Stimulated activated CD8-positive, alpha-beta memory T cell treated with anti-CD3 and anti-CD28 coated beads, Interleukin-7, amount 100 ng/mL, for 4 hours (primary cell): Measurements from ENCODE around the gene MRTFA.

Experiments used
- DNase-seq, 2 donors: peaks; one replicate each; pipeline ENCODE4 v3.0.0-alpha.2; 2020; ENCODE audit warnings: low read depth in 2 of 2

Gene MRTFA

DNA sequence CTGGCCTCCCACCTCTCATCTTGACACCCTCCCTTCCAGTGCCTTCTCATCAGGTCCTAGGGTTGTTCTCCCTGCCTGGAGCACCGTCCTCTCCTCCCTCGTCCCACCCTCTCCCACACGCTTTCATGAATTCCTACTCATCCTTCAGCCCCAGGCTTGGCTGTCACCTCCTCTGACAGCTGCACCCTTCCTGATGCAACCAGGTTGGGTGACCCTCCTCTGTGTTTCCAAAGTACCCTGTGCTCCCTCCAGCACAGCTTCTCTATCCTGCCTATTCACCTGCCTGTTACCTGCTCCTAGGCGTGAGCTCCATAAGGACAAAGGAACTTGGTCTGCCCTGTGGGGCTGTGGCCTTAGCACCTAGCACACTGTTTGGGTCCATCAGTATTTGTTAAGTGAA, 207.7 kb downstream of the MRTFA start:
- DNase-seq: no peak

GRCh38 chr22:40426594-40427333, 209.8 kb downstream of the MRTFA start:
- no peak for DNase-seq

DNA sequence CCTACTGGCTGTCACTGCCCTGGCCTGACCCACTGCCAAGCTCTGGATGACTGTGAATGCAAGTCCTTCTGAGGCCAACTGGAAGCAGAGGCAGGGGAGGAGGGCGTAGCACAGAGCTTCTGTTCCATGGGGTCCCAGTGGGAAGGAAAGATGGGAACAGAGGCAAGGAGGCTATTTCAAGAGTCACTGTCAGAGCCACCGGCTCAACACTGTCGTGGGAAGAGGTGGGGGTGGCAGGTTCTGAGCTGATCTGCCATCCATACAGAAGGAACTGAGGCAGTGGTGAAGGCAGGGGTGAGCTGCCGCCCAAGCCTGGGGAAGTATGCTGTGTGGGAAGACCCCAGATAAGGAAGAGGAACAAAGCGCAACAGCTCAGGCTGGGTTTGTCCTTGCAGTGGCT, 211.4 kb downstream of the MRTFA start:
- DNase-seq: no peak

GRCh38 chr22:40423882-40424640, 212.5 kb downstream of the MRTFA start:
- DNase-seq: no peak

DNA sequence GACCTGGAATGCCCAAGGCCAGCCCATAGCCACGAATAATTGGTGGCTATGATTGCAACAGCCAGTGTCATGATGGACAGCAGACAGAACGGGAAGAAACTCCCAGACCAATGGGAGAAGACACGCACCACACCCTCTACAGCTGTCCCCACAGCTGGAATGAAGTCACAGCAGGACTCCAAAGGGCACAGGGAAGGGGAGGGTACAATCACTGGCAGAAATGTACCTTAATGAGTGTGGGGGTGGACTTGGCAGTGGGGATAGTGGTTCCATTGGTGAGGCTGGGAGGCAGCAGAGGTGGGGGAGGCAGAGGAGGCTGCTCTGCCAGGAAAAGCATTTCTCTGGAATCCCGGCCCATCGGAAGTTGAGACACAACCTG, 213.2 kb downstream of the MRTFA start:
- no peak for DNase-seq

DNA sequence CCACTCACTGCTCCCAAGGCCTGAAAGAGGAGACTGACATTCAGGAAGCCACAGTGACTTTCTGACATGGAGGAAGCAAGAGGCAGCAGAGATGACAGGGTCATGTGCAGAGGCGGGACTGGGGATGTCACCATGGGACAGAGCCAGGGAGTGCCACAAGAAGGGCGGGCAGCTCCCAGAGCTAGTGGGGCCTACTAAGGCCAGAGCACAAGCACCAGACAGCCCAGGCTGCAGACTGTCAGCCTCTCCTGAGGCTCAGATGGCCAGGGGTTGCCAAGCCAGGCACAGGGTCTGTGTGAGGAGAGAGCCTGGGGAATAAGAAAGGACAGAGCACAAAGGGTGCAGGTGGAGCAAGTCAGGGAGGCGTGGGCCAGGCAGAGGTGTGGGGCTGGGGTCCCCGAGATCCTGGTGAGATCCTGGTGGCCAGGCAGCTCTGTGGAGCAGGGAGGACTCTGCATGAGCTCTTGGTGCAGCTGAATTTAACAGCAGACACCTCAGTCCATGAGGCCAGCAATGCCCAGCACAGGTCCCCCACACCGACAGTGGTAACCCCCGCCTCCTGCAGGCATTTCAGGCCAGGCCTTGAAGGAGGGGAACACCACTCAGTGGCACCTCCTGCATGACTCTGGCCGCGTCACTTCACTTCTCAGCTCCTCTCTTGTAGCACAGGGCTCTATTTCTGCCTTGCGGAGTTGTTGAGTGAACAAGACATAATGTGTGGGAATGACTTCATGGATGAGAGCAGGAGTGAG, 213.8 kb downstream of the MRTFA start:
- no peak for DNase-seq

- no peak for DNase-seq
Observed at GRCh38 chr22:40421941-40422340, 214.6 kb downstream of the MRTFA start.

DNA sequence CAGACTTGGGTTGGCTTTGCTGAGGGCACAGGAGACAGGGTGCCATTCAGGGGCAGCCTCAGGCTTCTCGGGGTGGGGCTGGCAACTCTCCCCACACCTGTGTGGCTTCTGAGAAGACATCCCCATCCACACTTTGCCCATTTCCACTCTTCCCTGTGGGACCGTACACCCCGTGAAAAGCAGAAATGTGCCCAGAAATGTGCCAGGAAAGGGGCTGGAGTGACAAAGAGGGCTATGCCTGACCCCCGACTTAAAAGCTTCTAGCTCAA, 215.5 kb downstream of the MRTFA start:
- no peak for DNase-seq

DNA sequence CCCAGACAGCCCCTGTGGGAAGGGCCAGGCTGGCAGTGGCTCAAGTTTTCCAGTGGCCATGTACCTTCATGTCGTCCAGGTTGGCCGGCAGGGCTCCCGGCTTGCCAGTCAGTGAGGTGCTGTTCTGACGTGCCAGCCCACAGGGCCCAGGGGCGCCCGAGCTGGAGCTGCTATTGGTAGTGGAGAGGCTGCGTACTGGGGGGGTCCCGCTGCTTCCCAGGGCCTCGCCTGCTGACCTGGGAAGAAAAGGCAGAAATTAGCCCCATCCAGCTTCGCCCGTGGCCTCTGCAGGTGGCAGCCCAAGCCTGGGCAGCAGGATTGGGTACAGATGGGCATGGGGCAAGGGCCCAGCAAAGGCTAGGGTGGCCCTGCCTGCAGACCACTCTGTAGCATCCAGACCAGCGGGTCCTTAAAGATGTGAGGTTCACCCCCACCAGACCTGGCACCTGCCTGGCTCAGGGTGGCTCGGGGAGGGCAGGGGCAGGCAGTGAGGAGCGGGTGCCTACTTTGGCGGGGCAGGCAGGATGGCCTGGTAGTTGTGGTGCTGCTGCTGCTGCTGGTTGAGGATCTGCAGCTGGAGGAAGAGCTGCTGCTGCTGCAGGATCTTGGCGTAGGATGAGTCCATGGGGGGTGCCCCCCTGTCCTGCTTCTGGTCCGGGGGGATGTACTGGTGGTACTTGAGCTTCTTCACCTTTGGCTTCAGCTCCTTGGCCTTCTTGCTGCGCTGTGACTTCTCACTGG, 216.0 kb downstream of the MRTFA start:
- no peak for DNase-seq

GRCh38 chr22:40419718-40420117, 216.8 kb downstream of the MRTFA start:
- DNase-seq: no peak

GRCh38 chr22:40418366-40419201, 217.9 kb downstream of the MRTFA start:
- no peak for DNase-seq

DNA sequence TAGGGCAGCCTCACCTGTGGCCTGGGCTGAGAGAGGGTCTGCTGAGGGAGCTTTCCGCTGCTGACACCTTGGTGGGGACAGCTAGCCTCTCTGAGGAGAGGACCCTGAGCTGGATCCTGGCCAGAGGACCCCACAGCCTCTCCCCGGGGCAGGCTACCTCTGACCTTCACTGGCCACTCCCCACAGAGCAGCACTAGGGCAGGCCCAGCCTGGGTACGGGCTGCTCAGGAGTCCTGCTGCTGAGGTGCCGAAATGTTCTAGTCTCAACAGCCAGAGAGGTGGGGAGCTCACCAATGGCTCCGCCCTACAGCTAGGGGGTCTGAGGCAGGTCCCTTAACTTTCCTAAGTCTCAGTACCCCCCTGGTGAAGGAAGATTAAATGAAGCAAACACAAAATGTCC, 218.6 kb downstream of the MRTFA start:
- DNase-seq: no peak

DNA sequence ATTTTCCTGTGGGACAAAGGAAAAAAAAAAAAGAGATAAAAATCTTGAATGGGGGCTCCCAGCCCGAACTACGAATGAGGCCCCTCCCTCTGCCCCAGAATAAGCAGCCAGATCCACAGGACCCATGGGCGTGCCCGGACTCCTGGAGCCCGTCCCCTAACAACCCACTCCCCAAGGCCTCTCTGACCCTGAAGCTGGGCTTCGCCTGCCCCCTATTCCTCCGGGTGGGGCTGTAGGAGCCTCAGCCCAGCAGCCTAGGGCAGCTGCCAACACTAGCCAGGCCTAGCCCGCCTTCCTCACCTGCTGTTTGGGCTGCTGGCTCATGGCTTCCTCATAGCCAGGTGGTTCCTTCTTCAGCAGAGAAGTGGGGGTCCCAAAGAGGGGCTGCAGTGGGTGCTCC, 219.5 kb downstream of the MRTFA start:
- no peak for DNase-seq

GRCh38 chr22:40416636-40417035, 219.9 kb downstream of the MRTFA start:
- no peak for DNase-seq

- DNase-seq: no peak
Observed at GRCh38 chr22:40416267-40416570, 220.3 kb downstream of the MRTFA start.

DNA sequence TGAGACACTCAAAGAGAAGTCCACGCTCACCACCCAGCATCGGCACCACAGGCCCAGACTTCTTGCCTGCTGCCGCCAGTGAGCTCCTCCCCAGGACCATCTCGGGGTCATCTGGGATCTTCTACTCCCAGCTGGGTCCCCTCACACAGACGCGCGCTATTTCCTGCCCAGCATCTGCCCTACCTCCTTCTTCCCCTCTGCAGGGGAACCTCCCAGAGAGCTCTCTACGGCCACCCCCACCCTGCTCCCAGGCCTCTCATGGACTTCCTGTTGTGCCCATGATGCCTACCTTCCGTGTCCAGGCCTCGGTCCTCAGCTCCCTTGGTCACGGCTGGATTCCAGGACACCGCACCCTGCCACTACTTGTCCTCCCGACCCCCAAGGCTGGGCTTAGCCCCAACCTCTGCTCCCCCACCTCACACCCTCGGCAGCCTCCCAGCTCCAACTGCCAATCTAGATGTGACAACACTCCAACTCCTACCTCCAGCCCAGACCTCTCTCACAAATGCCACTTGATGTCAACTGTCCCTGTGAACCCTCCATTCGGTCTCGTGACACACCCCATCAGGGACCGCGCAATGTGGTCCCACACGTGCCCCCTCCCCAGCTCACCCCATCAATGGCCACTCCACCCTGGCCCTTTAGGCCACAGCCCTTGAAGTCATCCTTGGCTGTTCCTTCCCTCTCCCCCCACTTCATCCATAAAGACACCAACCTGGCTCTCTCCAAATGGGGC, 220.8 kb downstream of the MRTFA start:
- no peak for DNase-seq

DNA sequence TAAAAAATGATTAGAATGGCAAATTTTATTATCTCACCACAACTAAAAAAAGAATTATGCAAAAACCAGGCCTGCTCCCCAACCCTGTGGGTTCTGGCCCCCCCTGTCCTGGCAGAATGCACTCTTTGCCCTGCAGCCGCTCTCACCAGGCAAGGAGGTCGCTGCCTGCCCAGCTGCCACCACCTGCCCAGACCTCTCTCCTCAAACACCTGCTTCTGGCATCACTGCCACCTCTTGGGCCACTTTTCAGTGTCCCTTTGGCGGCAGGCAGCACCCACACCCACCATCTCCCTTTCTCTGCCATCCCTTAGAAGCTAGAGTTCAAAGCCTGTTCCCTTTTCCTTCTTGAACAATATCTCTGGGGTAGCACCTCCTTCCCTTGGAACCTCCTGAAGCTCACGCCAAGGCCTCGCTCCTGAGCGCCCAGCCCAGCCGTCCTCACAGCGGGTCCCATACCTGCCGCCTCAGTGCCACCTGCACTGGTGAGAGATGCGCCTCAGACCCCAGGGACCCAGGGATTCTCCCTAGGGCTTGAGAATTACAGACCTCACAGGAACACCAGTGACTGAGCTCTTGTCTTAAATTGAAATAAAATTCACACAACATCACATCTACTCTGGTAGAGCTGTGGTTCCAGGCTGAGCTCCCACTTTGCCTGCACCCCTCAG, 221.5 kb downstream of the MRTFA start:
- no peak for DNase-seq

DNA sequence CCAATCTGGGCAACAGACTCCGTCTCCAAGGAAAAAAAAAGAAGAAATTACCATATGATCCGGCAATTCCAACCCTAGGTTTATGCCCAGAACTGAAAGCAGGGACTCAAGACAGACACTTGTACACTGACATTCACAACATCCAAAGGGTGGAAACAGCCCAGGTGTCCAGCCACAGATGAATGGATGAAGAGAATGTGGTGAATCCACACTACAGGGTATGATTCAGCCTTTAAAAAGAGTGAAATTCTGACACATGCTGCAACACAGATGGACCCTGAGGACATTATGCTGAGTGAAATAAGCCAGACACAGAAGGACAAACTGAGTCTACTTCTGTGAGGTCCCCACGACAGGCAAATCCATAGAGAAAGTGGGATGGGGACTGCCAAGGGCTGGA, 222.2 kb downstream of the MRTFA start:
- DNase-seq: no peak

GRCh38 chr22:40413873-40414272, 222.6 kb downstream of the MRTFA start:
- no peak for DNase-seq

DNA sequence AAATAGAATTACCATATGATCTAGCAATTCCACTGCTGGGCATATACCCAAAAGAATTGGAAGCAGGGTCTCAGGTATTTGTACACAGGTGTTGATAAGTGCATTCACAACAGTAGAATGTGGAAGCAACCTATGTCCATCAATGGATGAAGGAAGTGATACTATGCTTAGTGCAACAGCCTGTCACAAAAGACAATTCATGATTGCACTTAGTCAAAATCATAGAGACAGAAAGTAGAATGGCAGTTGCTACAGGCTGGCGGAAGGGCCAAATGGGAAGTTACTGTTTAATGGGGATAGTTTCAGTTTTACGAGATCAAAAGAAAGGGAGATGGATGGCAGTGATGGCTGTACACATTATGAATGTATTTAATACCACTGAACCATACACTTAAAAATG, 224.1 kb downstream of the MRTFA start:
- no peak for DNase-seq
